Dermis microvascular lymphatic vessel endothelial cell (primary cell): Measurements from ENCODE around the gene ANKRD44. TPM values are rescaled to one million over a fixed set of nuclear protein-coding genes. Genes with fewer than 3 reads are reported as not detected.

Experiments
- DNase-seq, 2 donors: peaks; one replicate each; pipeline versions ENCODE4 v3.0.0 to v3.0.0-alpha.2; 2010; ENCODE audit warnings: low read depth in 2 of 2
- total RNA-seq: library from RNA; depleted of rRNA; stranded (reverse); fragments of >200 nt; gene quantifications from 2 replicates; pipeline ENCODE4 v1.2.1, GENCODE V29; 2014

ANKRD44 gene
- total RNA-seq, 1 donor from 2014 or later = 3.6 TPM

GRCh38 chr2:197208841-197209240 lies 101.7 kb downstream of the ANKRD44 start:
- DNase-seq = no peak

- no peak for DNase-seq
Measured at GRCh38 chr2:197208024-197208423, 102.6 kb downstream of the ANKRD44 start.

GRCh38 chr2:197207598-197207997 lies 103.0 kb downstream of the ANKRD44 start:
- no peak for DNase-seq

- no peak for DNase-seq
Measured at GRCh38 chr2:197207106-197207505, 103.5 kb downstream of the ANKRD44 start.

- DNase-seq = no peak
Measured at GRCh38 chr2:197205585-197206215, 104.9 kb downstream of the ANKRD44 start.

GRCh38 chr2:197204519-197205250 lies 105.9 kb downstream of the ANKRD44 start:
- peak in 1 of 2 donors; percentile 12 for DNase-seq

- DNase-seq = no peak
Measured at GRCh38 chr2:197201874-197202273, 108.7 kb downstream of the ANKRD44 start.

- no peak for DNase-seq
Measured at GRCh38 chr2:197200762-197201058, 109.9 kb downstream of the ANKRD44 start.

GRCh38 chr2:197200051-197200761 lies 110.4 kb downstream of the ANKRD44 start:
- DNase-seq = no peak

GRCh38 chr2:197198890-197199289 lies 111.7 kb downstream of the ANKRD44 start:
- no peak for DNase-seq

- DNase-seq = no peak
Measured at GRCh38 chr2:197197895-197198311, 112.7 kb downstream of the ANKRD44 start.

- peak; percentile 45 to 64 for DNase-seq
Measured at GRCh38 chr2:197196541-197197180, 113.9 kb downstream of the ANKRD44 start.

GRCh38 chr2:197195518-197195917 lies 115.1 kb downstream of the ANKRD44 start:
- peak; percentile 87 to 91 for DNase-seq

GRCh38 chr2:197191940-197192322 lies 118.6 kb downstream of the ANKRD44 start:
- no peak for DNase-seq

- peak in 1 of 2 donors; percentile 46 for DNase-seq
Measured at GRCh38 chr2:197191177-197191939, 119.2 kb downstream of the ANKRD44 start.

- DNase-seq = no peak
Measured at GRCh38 chr2:197190100-197190432, 120.5 kb downstream of the ANKRD44 start.

GRCh38 chr2:197189426-197190099 lies 121.0 kb downstream of the ANKRD44 start:
- no peak for DNase-seq

- no peak for DNase-seq
Measured at GRCh38 chr2:197185676-197186075, 124.9 kb downstream of the ANKRD44 start.

- peak; percentile 51 to 96 for DNase-seq
Measured at GRCh38 chr2:197184959-197185586, 125.5 kb downstream of the ANKRD44 start.

GRCh38 chr2:197183355-197183754 lies 127.2 kb downstream of the ANKRD44 start:
- no peak for DNase-seq
